Measurements from ENCODE around the gene FANCF. TPM values are rescaled to one million over a fixed set of nuclear protein-coding genes. Genes with fewer than 3 reads are reported as not detected.

FANCF gene
- total RNA-seq, 1 donor from 2014 or later, result 9.4 TPM

GRCh38 chr11:22669368-22669767, 43.7 kb upstream of the FANCF start:
- H3K27me3 Mint-ChIP-seq (ENCODE audit: unreplicated experiment), result peaks cover 78% of the 10 kb centered on the region
- no peak for DNase-seq (ENCODE audit: extremely low spot score, unreplicated experiment)
- H3K36me3 Mint-ChIP-seq (ENCODE audit: unreplicated experiment), result no peaks in the 10 kb centered on the region
- no peak overlapping the region for H3K4me3 Mint-ChIP-seq (ENCODE audit: unreplicated experiment)
- no peak overlapping the region for H3K27ac Mint-ChIP-seq (ENCODE audit: unreplicated experiment)
- H3K9me3 Mint-ChIP-seq (ENCODE audit: unreplicated experiment), result no peaks in the 10 kb centered on the region
- peaks cover 10% of the 10 kb centered on the region for H3K4me1 Mint-ChIP-seq (ENCODE audit: unreplicated experiment)
- TF ChIP-seq, protein P1, sequence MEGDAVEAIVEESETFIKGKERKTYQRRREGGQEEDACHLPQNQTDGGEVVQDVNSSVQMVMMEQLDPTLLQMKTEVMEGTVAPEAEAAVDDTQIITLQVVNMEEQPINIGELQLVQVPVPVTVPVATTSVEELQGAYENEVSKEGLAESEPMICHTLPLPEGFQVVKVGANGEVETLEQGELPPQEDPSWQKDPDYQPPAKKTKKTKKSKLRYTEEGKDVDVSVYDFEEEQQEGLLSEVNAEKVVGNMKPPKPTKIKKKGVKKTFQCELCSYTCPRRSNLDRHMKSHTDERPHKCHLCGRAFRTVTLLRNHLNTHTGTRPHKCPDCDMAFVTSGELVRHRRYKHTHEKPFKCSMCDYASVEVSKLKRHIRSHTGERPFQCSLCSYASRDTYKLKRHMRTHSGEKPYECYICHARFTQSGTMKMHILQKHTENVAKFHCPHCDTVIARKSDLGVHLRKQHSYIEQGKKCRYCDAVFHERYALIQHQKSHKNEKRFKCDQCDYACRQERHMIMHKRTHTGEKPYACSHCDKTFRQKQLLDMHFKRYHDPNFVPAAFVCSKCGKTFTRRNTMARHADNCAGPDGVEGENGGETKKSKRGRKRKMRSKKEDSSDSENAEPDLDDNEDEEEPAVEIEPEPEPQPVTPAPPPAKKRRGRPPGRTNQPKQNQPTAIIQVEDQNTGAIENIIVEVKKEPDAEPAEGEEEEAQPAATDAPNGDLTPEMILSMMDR (IDR thresholded peaks at IDR 0.05), result no peak

GRCh38 chr11:22668005-22668796, 42.6 kb upstream of the FANCF start:
- DNase-seq (ENCODE audit: extremely low spot score, unreplicated experiment), result no peak
- no peaks in the 10 kb centered on the region for H3K9me3 Mint-ChIP-seq (ENCODE audit: unreplicated experiment)
- no peaks in the 10 kb centered on the region for H3K36me3 Mint-ChIP-seq (ENCODE audit: unreplicated experiment)
- peaks cover 79% of the 10 kb centered on the region for H3K27me3 Mint-ChIP-seq (ENCODE audit: unreplicated experiment)
- peaks cover 10% of the 10 kb centered on the region for H3K4me1 Mint-ChIP-seq (ENCODE audit: unreplicated experiment)
- H3K27ac Mint-ChIP-seq (ENCODE audit: unreplicated experiment), result no peak overlapping the region
- TF ChIP-seq, protein P1 (IDR thresholded peaks at IDR 0.05), result no peak
- H3K4me3 Mint-ChIP-seq (ENCODE audit: unreplicated experiment), result no peak overlapping the region

DNA sequence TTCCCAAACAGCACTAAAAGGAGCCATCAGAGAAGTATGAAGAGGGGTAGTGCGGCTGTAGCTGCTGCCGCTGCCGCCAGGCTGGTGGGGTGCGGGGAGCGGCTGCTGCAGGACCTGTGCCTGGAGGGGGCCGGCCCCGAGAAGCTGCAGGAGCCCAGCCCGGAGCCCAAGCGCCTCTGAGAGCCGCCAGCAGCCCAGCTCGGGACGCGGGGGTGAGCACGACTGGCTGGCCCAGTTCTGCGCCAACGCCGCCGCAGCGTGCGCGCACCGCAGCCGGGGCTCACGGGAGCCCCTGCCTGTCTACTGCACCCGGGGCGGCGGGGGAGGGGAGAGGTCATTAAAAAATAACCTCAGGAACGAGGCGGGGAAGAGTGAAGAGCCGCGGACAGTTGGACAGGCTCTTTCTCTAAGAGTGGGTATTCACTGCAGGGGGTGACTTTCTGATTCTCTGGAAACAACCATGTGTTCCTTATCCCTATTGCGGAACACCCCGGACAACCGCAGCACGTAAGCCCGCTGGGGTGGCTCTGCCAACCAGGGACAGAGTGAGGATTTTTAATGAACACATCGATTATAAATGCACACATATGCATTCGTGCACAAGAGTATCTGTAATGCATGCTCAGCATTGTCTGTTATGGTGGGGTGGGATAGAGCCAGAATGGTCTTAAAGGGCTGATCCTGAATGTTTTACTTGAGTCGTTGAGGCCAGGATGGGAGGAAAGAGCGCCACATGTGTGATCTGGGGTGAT, 41.2 kb upstream of the FANCF start:
- TF ChIP-seq, protein P1 (IDR thresholded peaks at IDR 0.05), result no peak
- H3K27me3 Mint-ChIP-seq (ENCODE audit: unreplicated experiment), result peaks cover 74% of the 10 kb centered on the region
- H3K36me3 Mint-ChIP-seq (ENCODE audit: unreplicated experiment), result no peaks in the 10 kb centered on the region
- no peak overlapping the region for H3K27ac Mint-ChIP-seq (ENCODE audit: unreplicated experiment)
- no peak for DNase-seq (ENCODE audit: extremely low spot score, unreplicated experiment)
- peaks cover 10% of the 10 kb centered on the region for H3K4me1 Mint-ChIP-seq (ENCODE audit: unreplicated experiment)
- peak overlapping the region; percentile 78 for H3K4me3 Mint-ChIP-seq (ENCODE audit: unreplicated experiment)
- no peaks in the 10 kb centered on the region for H3K9me3 Mint-ChIP-seq (ENCODE audit: unreplicated experiment)

DNA sequence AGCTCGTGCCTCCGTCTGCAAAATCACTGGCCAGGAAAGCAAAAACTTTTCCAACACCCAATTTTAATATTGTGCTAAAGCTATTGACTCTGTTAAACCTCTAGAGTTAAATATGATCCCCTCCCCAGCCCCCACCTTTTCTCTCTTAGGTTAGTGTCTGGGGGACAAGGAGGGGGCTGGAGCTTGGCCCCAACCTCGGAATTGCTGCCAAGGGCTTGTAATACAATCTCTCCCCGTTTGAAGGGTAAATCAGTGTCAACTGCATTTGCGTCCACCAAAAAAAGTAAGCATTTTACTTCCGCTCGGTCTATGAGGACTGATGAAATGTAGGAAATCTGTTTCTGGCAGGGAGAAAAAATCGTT, 40.7 kb upstream of the FANCF start, which contains the start of gene GAS2:
Gene GAS2 (plus strand): TSS at position 287 of the 363 bp plus-strand sequence. CDS start 8,259 bp downstream, outside the sequence.
- peaks cover 73% of the 10 kb centered on the region for H3K27me3 Mint-ChIP-seq (ENCODE audit: unreplicated experiment)
- TF ChIP-seq, protein P1 (IDR thresholded peaks at IDR 0.05), result no peak
- H3K9me3 Mint-ChIP-seq (ENCODE audit: unreplicated experiment), result no peaks in the 10 kb centered on the region
- peaks cover 10% of the 10 kb centered on the region for H3K4me1 Mint-ChIP-seq (ENCODE audit: unreplicated experiment)
- no peak within 1 kb of the TSS for H3K27ac Mint-ChIP-seq (ENCODE audit: unreplicated experiment)
- DNase-seq (ENCODE audit: extremely low spot score, unreplicated experiment), result no peak
- no peaks in the 10 kb centered on the region for H3K36me3 Mint-ChIP-seq (ENCODE audit: unreplicated experiment)
- peak within 1 kb of the TSS; percentile 78 for H3K4me3 Mint-ChIP-seq (ENCODE audit: unreplicated experiment)

- peaks cover 3% of the 10 kb centered on the region for H3K4me1 Mint-ChIP-seq (ENCODE audit: unreplicated experiment)
- no peaks in the 10 kb centered on the region for H3K9me3 Mint-ChIP-seq (ENCODE audit: unreplicated experiment)
- DNase-seq (ENCODE audit: extremely low spot score, unreplicated experiment), result no peak
- TF ChIP-seq, protein P1 (IDR thresholded peaks at IDR 0.05), result no peak
- no peaks in the 10 kb centered on the region for H3K36me3 Mint-ChIP-seq (ENCODE audit: unreplicated experiment)
- H3K27ac Mint-ChIP-seq (ENCODE audit: unreplicated experiment), result no peak overlapping the region
- peaks cover 40% of the 10 kb centered on the region for H3K27me3 Mint-ChIP-seq (ENCODE audit: unreplicated experiment)
- no peak overlapping the region for H3K4me3 Mint-ChIP-seq (ENCODE audit: unreplicated experiment)
Measured at GRCh38 chr11:22659783-22660182, 34.2 kb upstream of the FANCF start.
